Measurements from ENCODE around the gene CNMD.

CNMD gene

GRCh38 chr13:52750713-52751112 is 11.1 kb upstream of the CNMD start:
- Histone ChIP-seq H3K4me2 (ENCODE audit: low read length) (no peak overlapping the region), H3K27ac (ENCODE audit: low read depth, low read length, poor library complexity, severe bottlenecking) (no peak overlapping the region), H4K20me1 (ENCODE audit: insufficient read depth, low read length) (no peaks in the 10 kb centered on the region), H3K36me3 (ENCODE audit: insufficient read depth, low read length) (no peaks in the 10 kb centered on the region), H3K9me2 (ENCODE audit: low read depth, low read length) (no peaks in the 10 kb centered on the region), H3K4me3 (ENCODE audit: low read depth, low read length, poor library complexity, severe bottlenecking) (no peak overlapping the region), H3K27me3 (ENCODE audit: insufficient read depth, low read length) (no peaks in the 10 kb centered on the region), H3K9ac (ENCODE audit: low read length) (no peak overlapping the region), H3F3A (ENCODE audit: insufficient read depth, low read length) (no peaks in the 10 kb centered on the region), H3K79me2 (ENCODE audit: insufficient read depth, low read length) (no peaks in the 10 kb centered on the region), H3K9me3 (ENCODE audit: low read length) (no peaks in the 10 kb centered on the region), H3K4me1 (ENCODE audit: insufficient read depth, low read length, severe bottlenecking) (no peaks in the 10 kb centered on the region), H2AFZ (ENCODE audit: low read length) (no peak overlapping the region)
- no peak for TF ChIP-seq EZH2 (IDR thresholded peaks at IDR 0.05; ENCODE audit: borderline replicate concordance, low read length)
- TF ChIP-seq CTCF (IDR thresholded peaks at IDR 0.05; ENCODE audit: low read length), result no peak

GRCh38 chr13:52749419-52749818 is 9.8 kb upstream of the CNMD start:
- Histone ChIP-seq H3K27me3 (ENCODE audit: insufficient read depth, low read length) (no peaks in the 10 kb centered on the region), H4K20me1 (ENCODE audit: insufficient read depth, low read length) (no peaks in the 10 kb centered on the region)
- TF ChIP-seq CTCF (IDR thresholded peaks at IDR 0.05; ENCODE audit: low read length) (no peak), EZH2 (IDR thresholded peaks at IDR 0.05; ENCODE audit: borderline replicate concordance, low read length) (no peak)

GRCh38 chr13:52746141-52746540 is 6.5 kb upstream of the CNMD start:
- Histone ChIP-seq H3K4me2 (ENCODE audit: low read length) (no peak overlapping the region), H3F3A (ENCODE audit: insufficient read depth, low read length) (no peaks in the 10 kb centered on the region), H3K79me2 (ENCODE audit: insufficient read depth, low read length) (no peaks in the 10 kb centered on the region), H3K4me1 (ENCODE audit: insufficient read depth, low read length, severe bottlenecking) (no peaks in the 10 kb centered on the region), H3K9me2 (ENCODE audit: low read depth, low read length) (no peaks in the 10 kb centered on the region), H2AFZ (ENCODE audit: low read length) (no peak overlapping the region), H4K20me1 (ENCODE audit: insufficient read depth, low read length) (no peaks in the 10 kb centered on the region), H3K36me3 (ENCODE audit: insufficient read depth, low read length) (no peaks in the 10 kb centered on the region), H3K4me3 (ENCODE audit: low read depth, low read length, poor library complexity, severe bottlenecking) (no peak overlapping the region), H3K9ac (ENCODE audit: low read length) (no peak overlapping the region), H3K27ac (ENCODE audit: low read depth, low read length, poor library complexity, severe bottlenecking) (no peak overlapping the region), H3K27me3 (ENCODE audit: insufficient read depth, low read length) (no peaks in the 10 kb centered on the region), H3K9me3 (ENCODE audit: low read length) (no peaks in the 10 kb centered on the region)
- TF ChIP-seq EZH2 (IDR thresholded peaks at IDR 0.05; ENCODE audit: borderline replicate concordance, low read length) (no peak), CTCF (IDR thresholded peaks at IDR 0.05; ENCODE audit: low read length) (no peak)

More at GRCh38 chr13:52749419-52749818, 9.8 kb upstream of the CNMD start:
- H3K9me3 ChIP-seq (ENCODE audit: low read length), result no peaks in the 10 kb centered on the region
- H3K4me1 ChIP-seq (ENCODE audit: insufficient read depth, low read length, severe bottlenecking), result no peaks in the 10 kb centered on the region
- H3K27ac ChIP-seq (ENCODE audit: low read depth, low read length, poor library complexity, severe bottlenecking), result no peak overlapping the region
- no peak overlapping the region for H2AFZ ChIP-seq (ENCODE audit: low read length)
- no peaks in the 10 kb centered on the region for H3F3A ChIP-seq (ENCODE audit: insufficient read depth, low read length)
- H3K9me2 ChIP-seq (ENCODE audit: low read depth, low read length), result no peaks in the 10 kb centered on the region
- no peaks in the 10 kb centered on the region for H3K79me2 ChIP-seq (ENCODE audit: insufficient read depth, low read length)
- no peak overlapping the region for H3K9ac ChIP-seq (ENCODE audit: low read length)
- H3K36me3 ChIP-seq (ENCODE audit: insufficient read depth, low read length), result no peaks in the 10 kb centered on the region
- H3K4me3 ChIP-seq (ENCODE audit: low read depth, low read length, poor library complexity, severe bottlenecking), result no peak overlapping the region
- H3K4me2 ChIP-seq (ENCODE audit: low read length), result no peak overlapping the region

All from OCI-LY1 (cell line).